H9 (cell line): Measurements from ENCODE around the gene CACNB4. TPM values are rescaled to one million over a fixed set of nuclear protein-coding genes. Genes with fewer than 3 reads are reported as not detected.
A peak's percentile ranks its signal among the peaks of the same experiment; 100 is the strongest.

Source experiments
- DNase-seq: peaks from one replicate; pipeline ENCODE4 v3.0.0-alpha.2; 2017
- H2AFZ ChIP-seq: one replicate; pipeline ENCODE4 v1.6.1; 2013; ENCODE audit warnings: mild to moderate bottlenecking, low read length, control low read depth, moderate library complexity
- H2AK5ac ChIP-seq: 2 replicates; pipeline ENCODE4 v1.6.1; 2013; ENCODE audit warnings: low read length, control low read depth, mixed read lengths; ENCODE audit not compliant: insufficient read length
- H2BK120ac ChIP-seq: one replicate; pipeline ENCODE4 v1.6.1; 2013; ENCODE audit warnings: low read depth, mild to moderate bottlenecking, low read length, control low read depth, inconsistent platforms; ENCODE audit not compliant: poor library complexity, severe bottlenecking
- H2BK12ac ChIP-seq: 2 replicates; pipeline ENCODE4 v1.6.1; 2013; ENCODE audit warnings: low read length, control low read depth, mixed read lengths, low read depth; ENCODE audit not compliant: insufficient read length
- H2BK15ac ChIP-seq: 2 replicates; pipeline ENCODE4 v1.6.1; 2013; ENCODE audit warnings: low read depth, low read length, control low read depth
- H2BK20ac ChIP-seq: one replicate; pipeline ENCODE4 v1.6.1; 2013; ENCODE audit warnings: low read depth, mild to moderate bottlenecking, low read length, control low read depth, inconsistent platforms; ENCODE audit not compliant: poor library complexity, severe bottlenecking
- H2BK5ac ChIP-seq: 2 replicates; pipeline ENCODE4 v1.6.1; 2013; ENCODE audit warnings: low read length, control low read depth, mixed read lengths; ENCODE audit not compliant: insufficient read length
- H3K14ac ChIP-seq: 2 replicates; pipeline ENCODE4 v1.6.1; 2013; ENCODE audit warnings: low read length, control low read depth; ENCODE audit not compliant: insufficient read depth
- H3K18ac ChIP-seq: 2 replicates; pipeline ENCODE4 v1.6.1; 2013; ENCODE audit warnings: low read depth, mild to moderate bottlenecking, mixed read lengths, low read length, control low read depth; ENCODE audit not compliant: insufficient read length
- H3K23ac ChIP-seq: 2 replicates; pipeline ENCODE4 v1.6.1; 2013; ENCODE audit warnings: low read length, control low read depth, mixed read lengths, low read depth; ENCODE audit not compliant: insufficient read length
- H3K23me2 ChIP-seq: 2 replicates; pipeline ENCODE4 v1.6.1; 2013; ENCODE audit warnings: low read depth, mild to moderate bottlenecking, mixed read lengths, low read length, control low read depth; ENCODE audit not compliant: insufficient read length, poor library complexity, severe bottlenecking
- H3K27ac ChIP-seq: 2 replicates; pipeline ENCODE4 v1.5.1; 2013; ENCODE audit warnings: low read length, control low read depth, mixed read lengths, low read depth; ENCODE audit not compliant: insufficient read length
- H3K27me3 ChIP-seq: 2 replicates; pipeline ENCODE4 v1.6.1; 2013; ENCODE audit warnings: low read length, control low read depth, inconsistent platforms; ENCODE audit not compliant: insufficient read depth
- H3K4ac ChIP-seq: 2 replicates; pipeline ENCODE4 v1.6.1; 2013; ENCODE audit warnings: low read depth, mild to moderate bottlenecking, control low read depth, inconsistent platforms, low read length, moderate library complexity
- H3K4me1 ChIP-seq: 2 replicates; pipeline ENCODE4 v1.6.1; 2013; ENCODE audit warnings: low read length, control low read depth, inconsistent platforms; ENCODE audit not compliant: insufficient read depth
- H3K4me2 ChIP-seq: 2 replicates; pipeline ENCODE4 v1.6.1; 2013; ENCODE audit warnings: low read length, control low read depth, mixed read lengths; ENCODE audit not compliant: insufficient read length, insufficient read depth
- H3K56ac ChIP-seq: 2 replicates; pipeline ENCODE4 v1.6.1; 2013; ENCODE audit warnings: low read depth, mild to moderate bottlenecking, mixed read lengths, low read length, control low read depth; ENCODE audit not compliant: insufficient read length
- H3K79me1 ChIP-seq: 2 replicates; pipeline ENCODE4 v1.6.1; 2013; ENCODE audit warnings: low read depth, mild to moderate bottlenecking, moderate library complexity, low read length, control low read depth, inconsistent platforms; ENCODE audit not compliant: insufficient read depth, poor library complexity, severe bottlenecking
- H3K79me2 ChIP-seq: 2 replicates; pipeline ENCODE4 v1.6.1; 2013; ENCODE audit warnings: low read length, control low read depth, inconsistent platforms; ENCODE audit not compliant: insufficient read depth
- H3K9ac ChIP-seq: 2 replicates; pipeline ENCODE4 v1.6.1; 2013; ENCODE audit warnings: low read length, control low read depth, mixed read lengths; ENCODE audit not compliant: insufficient read length; ENCODE audit errors: extremely low read depth
- H3K9me3 ChIP-seq: one replicate; pipeline ENCODE4 v1.6.1; 2013; ENCODE audit warnings: low read depth, low read length, inconsistent platforms; ENCODE audit not compliant: control insufficient read depth
- H3T11ph ChIP-seq: one replicate; pipeline ENCODE4 v1.6.1; 2013; ENCODE audit warnings: mild to moderate bottlenecking, low read length, control low read depth, inconsistent platforms
- H4K20me1 ChIP-seq: one replicate; pipeline ENCODE4 v1.6.1; 2013; ENCODE audit not compliant: control insufficient read depth, insufficient read length, insufficient read depth
- H4K5ac ChIP-seq: 2 replicates; pipeline ENCODE4 v1.6.1; 2013; ENCODE audit warnings: low read depth, mild to moderate bottlenecking, mixed read lengths, low read length, control low read depth; ENCODE audit not compliant: insufficient read length
- H4K8ac ChIP-seq: replicated peaks from 2 replicates; pipeline ENCODE4 v1.6.1; 2013; ENCODE audit warnings: low read length, control low read depth, mixed read lengths, low read depth; ENCODE audit not compliant: insufficient read length
- H4K91ac ChIP-seq: 2 replicates; pipeline ENCODE4 v1.6.1; 2013; ENCODE audit warnings: low read depth, mild to moderate bottlenecking, moderate library complexity, mixed read lengths, low read length, control low read depth; ENCODE audit not compliant: insufficient read length
- H3K27ac Mint-ChIP-seq, 3 experiments: 2 replicates in 2 of 3; 3 replicates in 1 of 3; pipeline ENCODE4 v1.8.0; 2020 to 2021; ENCODE audit warnings: mixed read lengths in 3 of 3, mild to moderate bottlenecking in 1 of 3, moderate library complexity in 1 of 3
- H3K27me3 Mint-ChIP-seq: 2 replicates; pipeline ENCODE4 v1.8.0; 2021; ENCODE audit warnings: low read depth, mild to moderate bottlenecking, moderate library complexity, mixed read lengths
- H3K36me3 Mint-ChIP-seq, 3 experiments: 2 replicates in 2 of 3; 3 replicates in 1 of 3; pipeline ENCODE4 v1.8.0; 2020 to 2021; ENCODE audit warnings: low read depth in 3 of 3, mixed read lengths in 3 of 3; ENCODE audit not compliant: insufficient read depth in 1 of 3
- H3K4me1 Mint-ChIP-seq, 2 experiments: 2 replicates each; pipeline ENCODE4 v1.8.0; 2020; ENCODE audit warnings: mixed read lengths in 2 of 2
- H3K4me3 Mint-ChIP-seq, 2 experiments: 2 replicates in 1 of 2; 3 replicates in 1 of 2; pipeline ENCODE4 v1.8.0; 2020 to 2021; ENCODE audit warnings: mild to moderate bottlenecking in 2 of 2, mixed read lengths in 2 of 2, moderate library complexity in 1 of 2
- H3K9me3 Mint-ChIP-seq, 2 experiments: 2 replicates in 1 of 2; 3 replicates in 1 of 2; pipeline ENCODE4 v1.8.0; 2020; ENCODE audit warnings: mild to moderate bottlenecking in 2 of 2, mixed read lengths in 2 of 2, moderate library complexity in 1 of 2
- CTCF ChIP-seq: fragments of 200-600 bp; sonication (generic); conservative IDR thresholded peaks from 3 replicates; pipeline ENCODE4 v1.8.0; 2021; ENCODE audit warnings: antibody characterized with exemption, mild to moderate bottlenecking
- WGBS: extraction: QIAGEN DNeasy Blood & Tissue Kit; methylation state at CpG from one replicate; pipeline ENCODE4 v1.1.7; 2013; ENCODE audit warnings: missing lambda C conversion rate, low lambda C conversion rate, mixed read lengths; ENCODE audit not compliant: insufficient read length; ENCODE audit errors: extremely low coverage; 5-methylcytosine and 5-hydroxymethylcytosine counted together
- total RNA-seq: library from RNA; stranded (reverse); gene quantifications from 2 replicates; pipeline ENCODE4 v1.2.1, GENCODE V29; 2021

CACNB4 gene
- total RNA-seq, 1 experiment from 2014 or later = 1.4 TPM

- no peak overlapping the region for H3K27ac ChIP-seq
- H3K4me2 ChIP-seq = peak overlapping the region; percentile 98
- no peak overlapping the region for H2AFZ ChIP-seq
- no peak overlapping the region for H3K9ac ChIP-seq
- no peak overlapping the region for H3K18ac ChIP-seq
- DNase-seq = no peak
- H4K91ac ChIP-seq = no peak overlapping the region
- no peak overlapping the region for H2BK15ac ChIP-seq
- no peak overlapping the region for H3K14ac ChIP-seq
- no peak overlapping the region for H4K5ac ChIP-seq
- H3K9me3 ChIP-seq = no peaks in the 10 kb centered on the region
- H3K56ac ChIP-seq = no peak overlapping the region
- no peak for TF ChIP-seq CTCF
- no peak overlapping the region for H2BK12ac ChIP-seq
- H3K23ac ChIP-seq = no peak overlapping the region
- no peaks in the 10 kb centered on the region for H3K79me2 ChIP-seq
- no peak overlapping the region for H4K8ac ChIP-seq
- H3K27me3 ChIP-seq = peaks cover 28% of the 10 kb centered on the region; the same call in 1 of the 2 replicates
- H3K23me2 ChIP-seq = peaks cover 10% of the 10 kb centered on the region
- Mint-ChIP-seq H3K4me1 (peaks cover 16% of the 10 kb centered on the region in 2 experiments), H3K9me3 (no peaks in the 10 kb centered on the region; a peak in 1 of 5 replicates), H3K4me3 (peak overlapping the region; percentile 75 to 96), H3K27me3 (peaks cover 84% of the 10 kb centered on the region), H3K36me3 (no peaks in the 10 kb centered on the region; a peak in 1 of 7 replicates), H3K27ac (no peak overlapping the region)
- no peak overlapping the region for H3K4ac ChIP-seq
- no peak overlapping the region for H2BK5ac ChIP-seq
- H2BK20ac ChIP-seq = no peak overlapping the region
- H3T11ph ChIP-seq = no peak overlapping the region
- H4K20me1 ChIP-seq = no peaks in the 10 kb centered on the region
- no peak overlapping the region for H2AK5ac ChIP-seq
- no peaks in the 10 kb centered on the region for H3K79me1 ChIP-seq
- no peak overlapping the region for H2BK120ac ChIP-seq
- no CpG with 5 or more reads among the region's 13 CpGs for WGBS
- H3K4me1 ChIP-seq = peaks cover 3% of the 10 kb centered on the region; the same call in 1 of the 2 replicates
Measured at GRCh38 chr2:152097290-152097800, 1.5 kb downstream of the CACNB4 start.
